K562 (cell line): ENCODE data around the gene CYRIA. TPM values are rescaled to one million over a fixed set of nuclear protein-coding genes. Genes with fewer than 3 reads are reported as not detected.

Source experiments
- ATAC-seq: fragments of 200-7000 bp; cut with Tn5 transposase; 3 replicates; pipeline ENCODE4 v1.9.1; 2020; ENCODE audit warnings: moderate library complexity
- BruUV-seq: library from RNA; stranded (reverse); fragments of 400-500 nt; replicated peaks from 2 replicates; lab custom pipeline; 2021; lab: Mats Ljungman, UMichigan
- CTCF ChIA-PET: fragments of 300-600 bp; formaldehyde crosslinking; extraction: SDS; loops from one replicate; lab custom pipeline; 2021; ENCODE audit warnings: low intra/inter-chr PET ratio; lab: Yijun Ruan, JAX
- POLR2A ChIA-PET: fragments of 300-600, 350-650 bp; sonication (Branson Sonifier 250); formaldehyde crosslinking; extraction: SDS; loops from one replicate; lab custom pipeline; 2021; ENCODE audit warnings: antibody characterized with exemption, inconsistent platforms; lab: Yijun Ruan, JAX
- DNase-seq, 4 experiments: peaks; one replicate each; pipeline versions ENCODE4 v3.0.0 to v3.0.0-alpha.2; 2011 to 2018; ENCODE audit warnings: low spot score in 3 of 4, mixed read lengths in 3 of 4; ENCODE audit errors: extremely low read depth in 1 of 4
- FAIRE-seq: peaks from 2 replicates; lab custom pipeline; 2011; peaks lifted over from hg19 to GRCh38; lab: Jason Lieb, UNC
- H2AFZ ChIP-seq: 2 replicates; pipeline ENCODE4 v1.6.0; 2011; ENCODE audit warnings: low read depth, low read length, control low read depth, inconsistent platforms
- H3K27ac ChIP-seq: fragments of 200-600 bp; 3 replicates; pipeline ENCODE4 v1.8.0; 2011; ENCODE audit warnings: low read depth, mild to moderate bottlenecking, control low read depth, inconsistent platforms, low read length, moderate library complexity, mixed read lengths; ENCODE audit errors: extremely low read depth
- H3K27me3 ChIP-seq, 2 experiments: fragments of 300-600 bp in 1 of 2; 2 replicates in 1 of 2; 3 replicates in 1 of 2; pipeline versions ENCODE4 v1.6.0 to v1.8.0; 2011; ENCODE audit warnings: inconsistent platforms in 2 of 2, low read length in 2 of 2, mild to moderate bottlenecking in 1 of 2, mixed read lengths in 1 of 2, moderate library complexity in 1 of 2; ENCODE audit not compliant: control insufficient read depth in 2 of 2, insufficient read depth in 2 of 2
- H3K36me3 ChIP-seq: fragments of 300-600 bp; 3 replicates; pipeline ENCODE4 v1.8.0; 2011; ENCODE audit warnings: mild to moderate bottlenecking, low read length, inconsistent platforms; ENCODE audit not compliant: control insufficient read depth, insufficient read depth
- H3K4me1 ChIP-seq, 2 experiments: fragments of 200-600 bp in 1 of 2; replicated peaks in 1 of 2; 2 replicates in 1 of 2; 3 replicates in 1 of 2; pipeline versions ENCODE4 v1.5.1 to v1.8.0; 2011; ENCODE audit warnings: inconsistent platforms in 2 of 2, low read length in 2 of 2, mild to moderate bottlenecking in 1 of 2, mixed read lengths in 1 of 2, moderate library complexity in 1 of 2; ENCODE audit not compliant: control insufficient read depth in 2 of 2, insufficient read depth in 2 of 2
- H3K4me2 ChIP-seq: 2 replicates; pipeline ENCODE4 v1.6.1; 2011; ENCODE audit warnings: low read length, control low read depth, inconsistent platforms, mixed read lengths; ENCODE audit not compliant: insufficient read depth
- H3K4me3 ChIP-seq: fragments of 200-600 bp; sonication (generic), shearing (Covaris generic); 2 replicates; pipeline ENCODE4 v1.5.1; 2016; ENCODE audit warnings: control low read depth, inconsistent platforms
- H3K79me2 ChIP-seq: fragments of 200-600 bp; 3 replicates; pipeline ENCODE4 v1.8.0; 2011; ENCODE audit warnings: low read length, inconsistent platforms; ENCODE audit not compliant: control insufficient read depth, insufficient read depth
- H3K9ac ChIP-seq, 2 experiments: 2 replicates each; pipeline versions ENCODE4 v1.6.0 to v1.6.1; 2011; ENCODE audit warnings: low read depth in 2 of 2, low read length in 2 of 2, control low read depth in 1 of 2, inconsistent platforms in 1 of 2, mild to moderate bottlenecking in 1 of 2, mixed read lengths in 1 of 2; ENCODE audit not compliant: insufficient read depth in 1 of 2
- H3K9me1 ChIP-seq: one replicate; pipeline ENCODE4 v1.6.0; 2011; ENCODE audit warnings: inconsistent platforms, mild to moderate bottlenecking, low read length, moderate library complexity; ENCODE audit not compliant: control insufficient read depth, insufficient read depth
- H3K9me3 ChIP-seq: replicated peaks from 2 replicates; pipeline ENCODE4 v1.5.1; 2011; ENCODE audit warnings: low read depth, low read length, inconsistent platforms; ENCODE audit not compliant: control insufficient read depth, insufficient read depth
- H4K20me1 ChIP-seq: replicated peaks from 2 replicates; pipeline ENCODE4 v1.6.1; 2011; ENCODE audit warnings: low read length, inconsistent platforms, mixed read lengths; ENCODE audit not compliant: control insufficient read depth, insufficient read depth
- ARHGAP35 ChIP-seq: fragments of 450-650 bp; IDR thresholded peaks from 2 replicates; pipeline ENCODE4 v1.6.1; 2018; ENCODE audit not compliant: partially characterized antibody
- CEBPB ChIP-seq: fragments of 450-650 bp; IDR thresholded peaks from 2 replicates; pipeline ENCODE4 v1.6.1; 2016; ENCODE audit warnings: missing genetic modification characterization, missing compliant biosample characterization
- CEBPG ChIP-seq, 3 experiments: fragments of 200-800 bp in 1 of 3; sonication (Bioruptor generic) in 1 of 3; sonication (generic) in 1 of 3; formaldehyde crosslinking in 1 of 3; IDR thresholded peaks in 2 of 3; conservative IDR thresholded peaks in 1 of 3; 2 replicates each; pipeline versions ENCODE4 v1.6.1 to v1.8.0; 2016 to 2022; ENCODE audit warnings: missing compliant biosample characterization in 2 of 3, missing genetic modification characterization in 2 of 3, mild to moderate bottlenecking in 1 of 3, missing genetic modification reagents in 1 of 3
- KAT8 ChIP-seq: fragments of 450-650 bp; IDR thresholded peaks from 2 replicates; pipeline ENCODE4 v1.6.1; 2016; ENCODE audit warnings: low read depth, mild to moderate bottlenecking
- KLF13 ChIP-seq: fragments of 450-650 bp; IDR thresholded peaks from 2 replicates; pipeline ENCODE4 v1.6.1; 2016; ENCODE audit warnings: missing genetic modification characterization, low read depth, mild to moderate bottlenecking, missing compliant biosample characterization, moderate library complexity, borderline replicate concordance
- RAD21 ChIP-seq, 2 experiments: fragments of 250-450 bp in 1 of 2; fragments of 450-650 bp in 1 of 2; sonication (Bioruptor Pico) in 1 of 2; formaldehyde crosslinking in 1 of 2; IDR thresholded peaks in 1 of 2; conservative IDR thresholded peaks in 1 of 2; 2 replicates each; pipeline versions ENCODE4 v1.4.0 to v1.8.0; 2020 to 2022; ENCODE audit warnings: mild to moderate bottlenecking in 2 of 2, moderate library complexity in 1 of 2
- SMC3 ChIP-seq: conservative IDR thresholded peaks from 2 replicates; pipeline ENCODE4 v1.6.1; 2011; ENCODE audit warnings: low read depth, low read length, improper control_type of control experiment; ENCODE audit not compliant: insufficient read depth
- WGBS: fragments of 100-300 bp; shearing (Covaris generic); methylation state at CpG from one replicate; pipeline ENCODE4 v1.1.6; 2016; ENCODE audit warnings: low coverage, mixed read lengths; ENCODE audit not compliant: insufficient coverage; ENCODE audit errors: missing lambda C conversion rate; 5-methylcytosine and 5-hydroxymethylcytosine counted together
- in situ Hi-C: fragments of 300-500 bp; cut with MboI; formaldehyde crosslinking; loops from 4 replicates; pipeline ENCODE4 v1.15.0; 2018; ENCODE audit warnings: inconsistent platforms, mixed read lengths
- intact Hi-C: fragments of 100-400 bp; cut with micrococcal nuclease; formaldehyde crosslinking; loops from 2 replicates; pipeline ENCODE4 v1.14.2; 2022
- polyA plus RNA-seq, 8 experiments: library from polyadenylated mRNA; depleted of rRNA in 4 of 8; stranded (reverse) in 5 of 8; unstranded in 3 of 8; fragments of >200 nt; fragmentation: Nextera tagmentation in 2 of 8; fragmentation: Illumina TruSeq in 1 of 8; extraction: Ambion mirVana in 2 of 8; extraction: Trizol in 1 of 8; gene quantifications; 2 replicates each; pipeline versions ENCODE4 v1.2.1 to v1.2.3, GENCODE V29; 2011 to 2014; ENCODE audit warnings: inconsistent platforms in 1 of 8, missing spikeins in 1 of 8
- total RNA-seq, 7 experiments: library from RNA; depleted of rRNA in 6 of 7; stranded (reverse); fragments of >200 nt in 6 of 7; fragmentation: Illumina TruSeq in 2 of 7; extraction: Trizol in 2 of 7; gene quantifications; 2 replicates each; pipeline versions ENCODE4 v1.2.1 to v1.2.3, GENCODE V29; 2011 to 2021; ENCODE audit warnings: low replicate concordance in 1 of 7
- TF ChIP-seq, protein P1 (sequence below): fragments of 250-450 bp; sonication (Bioruptor Pico); IDR thresholded peaks from 2 replicates; pipeline ENCODE4 v1.4.0; 2020; ENCODE audit warnings: borderline replicate concordance

Gene CYRIA
- total and polyA plus RNA-seq, 9 of the 15 experiments (the other 6 are each of a cell fraction or from before 2014, with no cell fraction given) = 0.84 to 5.6 (median 3.0) TPM

GRCh38 chr2:16709769-16710168 is 44.1 kb upstream of the CYRIA start:
- Histone ChIP-seq H3K27me3 (peaks cover 4 to 6% of the 10 kb centered on the region in 2 experiments; a peak in 3 of 5 replicates), H3K9me3 (no peaks in the 10 kb centered on the region), H4K20me1 (no peaks in the 10 kb centered on the region), H3K27ac (no peak overlapping the region), H2AFZ (no peak overlapping the region), H3K79me2 (no peaks in the 10 kb centered on the region), H3K4me1 (no peaks in the 10 kb centered on the region), H3K9me1 (no peaks in the 10 kb centered on the region), H3K4me3 (no peak overlapping the region), H3K36me3 (no peaks in the 10 kb centered on the region), H3K4me2 (no peak overlapping the region), H3K9ac (no peak overlapping the region)
- POLR2A ChIA-PET = interaction anchor here (0.7 kb wide), 1 partner anchor 41 kb away, joined by 3 read pairs; no protein-coding TSS in a partner anchor
- no peak for FAIRE-seq
- TF ChIP-seq RAD21 (CRISPR knock-in tag; conservative IDR thresholded peaks at IDR 0.05 in 1 of 2, IDR thresholded peaks at IDR 0.05 in 1 of 2) (no peak), ARHGAP35 (no peak), KLF13 (no peak), CEBPG (CRISPR knock-in tag; IDR thresholded peaks at IDR 0.05) (no peak), CEBPG (tag; conservative IDR thresholded peaks at IDR 0.05 in 1 of 2, IDR thresholded peaks at IDR 0.05 in 1 of 2) (peak; percentile 45 to 71; a peak in 3 of 4 replicates), KAT8 (no peak), SMC3 (no peak), CEBPB (tag) (peak; percentile 38; the same call in 1 of the 2 replicates)
- TF ChIP-seq, protein P1, sequence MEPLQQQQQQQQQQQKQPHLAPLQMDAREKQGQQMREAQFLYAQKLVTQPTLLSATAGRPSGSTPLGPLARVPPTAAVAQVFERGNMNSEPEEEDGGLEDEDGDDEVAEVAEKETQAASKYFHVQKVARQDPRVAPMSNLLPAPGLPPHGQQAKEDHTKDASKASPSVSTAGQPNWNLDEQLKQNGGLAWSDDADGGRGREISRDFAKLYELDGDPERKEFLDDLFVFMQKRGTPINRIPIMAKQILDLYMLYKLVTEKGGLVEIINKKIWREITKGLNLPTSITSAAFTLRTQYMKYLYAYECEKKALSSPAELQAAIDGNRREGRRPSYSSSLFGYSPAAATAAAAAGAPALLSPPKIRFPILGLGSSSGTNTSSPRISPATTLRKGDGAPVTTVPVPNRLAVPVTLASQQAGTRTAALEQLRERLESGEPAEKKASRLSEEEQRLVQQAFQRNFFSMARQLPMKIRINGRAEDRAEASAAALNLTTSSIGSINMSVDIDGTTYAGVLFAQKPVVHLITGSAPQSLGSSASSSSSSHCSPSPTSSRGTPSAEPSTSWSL (CRISPR knock-in tag) = no peak
- 4% methylated on average over 2 of the region's 2 CpGs for WGBS
- no peak for ATAC-seq
- CTCF ChIA-PET = no interaction called here
- no peak for DNase-seq
- in situ Hi-C loops (no loop called here), intact Hi-C loops (no loop called here)
- BruUV-seq = no TSS peak
